GM12892 (cell line): Measurements from ENCODE around the gene MTG2.

Experiments
- POLR2A ChIP-seq: IDR thresholded peaks from 2 replicates; pipeline ENCODE4 v1.6.1; 2011; ENCODE audit warnings: low read depth, low read length, control low read depth
- POLR2AphosphoS5 ChIP-seq: IDR thresholded peaks from 2 replicates; pipeline ENCODE4 v1.6.1; 2011; ENCODE audit warnings: low read depth, low read length, control low read depth
- TAF1 ChIP-seq: IDR thresholded peaks from 2 replicates; pipeline ENCODE4 v1.6.1; 2011; ENCODE audit warnings: low read depth, mild to moderate bottlenecking, control low read depth, low read length, borderline replicate concordance

DNA sequence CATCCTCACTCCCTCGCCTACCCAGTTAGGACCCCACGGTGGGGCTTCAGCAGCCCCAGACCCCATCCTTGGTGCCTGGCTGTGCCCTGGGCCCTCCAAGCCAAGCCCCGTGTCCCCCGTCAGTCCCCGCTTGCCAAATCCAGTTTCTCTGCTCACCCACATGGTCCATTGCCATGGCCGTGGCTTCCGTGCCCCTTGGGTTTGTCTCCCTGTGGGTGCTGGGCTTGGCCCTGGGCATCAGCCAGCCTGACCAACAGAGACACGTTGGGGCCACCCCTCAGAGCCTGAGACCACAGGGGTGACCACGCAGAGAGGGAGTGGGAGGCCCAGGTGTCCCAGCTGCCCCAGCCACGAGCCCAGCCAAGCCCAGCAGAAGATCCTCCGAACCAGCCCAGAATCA is 31.6 kb upstream of the MTG2 start:
- TF ChIP-seq POLR2A: no peak
- TF ChIP-seq TAF1: no peak
- no peak for TF ChIP-seq POLR2AphosphoS5
